GM12878 (cell line): ENCODE measurements around the gene RCVRN. TPM values are rescaled to one million over a fixed set of nuclear protein-coding genes. Genes with fewer than 3 reads are reported as not detected.

Experiments used
- ATAC-seq: fragments of 200-7000 bp; cut with Tn5 transposase; 3 replicates; pipeline ENCODE4 v1.9.1; 2020; ENCODE audit warnings: mild to moderate bottlenecking, moderate library complexity
- BruUV-seq: library from RNA; stranded (reverse); fragments of 400-500 nt; replicated peaks from 2 replicates; lab custom pipeline; 2021; lab: Mats Ljungman, UMichigan
- CTCF ChIA-PET: fragments of 300-600 bp; sonication (Branson Sonifier 250); formaldehyde crosslinking; extraction: SDS; loops from one replicate; lab custom pipeline; 2021; ENCODE audit warnings: inconsistent platforms; lab: Yijun Ruan, JAX
- POLR2A ChIA-PET: fragments of 350-600 bp; formaldehyde crosslinking; extraction: SDS; loops from one replicate; lab custom pipeline; 2021; ENCODE audit warnings: inconsistent platforms; lab: Charles Lee
- RAD21 ChIA-PET: fragments of 300-600 bp; sonication (Branson Sonifier 250); formaldehyde crosslinking; loops from one replicate; lab custom pipeline; 2023; ENCODE audit warnings: antibody characterized with exemption; ENCODE audit not compliant: unreplicated experiment; lab: Charles Lee
- SMC1A ChIA-PET: fragments of 300-600 bp; sonication (Branson Sonifier 250); formaldehyde crosslinking; loops from one replicate; lab custom pipeline; 2023; ENCODE audit not compliant: unreplicated experiment, uncharacterized antibody; lab: Charles Lee
- DNase-seq: peaks from one replicate; pipeline ENCODE4 v3.0.0-alpha.2; 2011; ENCODE audit warnings: low read depth, low spot score
- FAIRE-seq: peaks from 3 replicates; lab custom pipeline; 2011; peaks lifted over from hg19 to GRCh38; lab: Jason Lieb, UNC
- H2AFZ ChIP-seq: 2 replicates; pipeline ENCODE4 v1.6.0; 2011; ENCODE audit warnings: low read depth, low read length, control low read depth; ENCODE audit not compliant: control insufficient read depth
- H3K27ac ChIP-seq: 2 replicates; pipeline ENCODE4 v1.5.1; 2011; ENCODE audit warnings: control low read depth; ENCODE audit not compliant: control insufficient read depth, insufficient read depth
- H3K27me3 ChIP-seq, 2 experiments: replicated peaks in 1 of 2; 2 replicates each; pipeline versions ENCODE4 v1.6.0 to v1.6.1; 2011; ENCODE audit warnings: low read length in 1 of 2; ENCODE audit not compliant: control insufficient read depth in 2 of 2, insufficient read depth in 2 of 2
- H3K36me3 ChIP-seq, 2 experiments: 2 replicates each; pipeline ENCODE4 v1.5.1; 2011; ENCODE audit warnings: low read length in 1 of 2; ENCODE audit not compliant: control insufficient read depth in 2 of 2, insufficient read depth in 2 of 2
- H3K4me1 ChIP-seq: 2 replicates; pipeline ENCODE4 v1.6.1; 2011; ENCODE audit warnings: mild to moderate bottlenecking, low read length, moderate library complexity, mixed read lengths; ENCODE audit not compliant: control insufficient read depth, insufficient read depth
- H3K4me2 ChIP-seq: 2 replicates; pipeline ENCODE4 v1.6.0; 2011; ENCODE audit warnings: control low read depth; ENCODE audit not compliant: control insufficient read depth, insufficient read depth
- H3K4me3 ChIP-seq: fragments of 200-600 bp; sonication (generic); 2 replicates; pipeline ENCODE4 v1.5.1; 2016
- H3K79me2 ChIP-seq: 2 replicates; pipeline ENCODE4 v1.6.0; 2011; ENCODE audit warnings: low read length; ENCODE audit not compliant: control insufficient read depth, insufficient read depth
- H3K9ac ChIP-seq: 2 replicates; pipeline ENCODE4 v1.8.0; 2011; ENCODE audit warnings: low read length, control low read depth, mixed read lengths; ENCODE audit not compliant: control insufficient read depth, insufficient read depth
- H3K9me3 ChIP-seq: replicated peaks from 3 replicates; pipeline ENCODE4 v1.5.1; 2011; ENCODE audit warnings: mild to moderate bottlenecking, low read length; ENCODE audit not compliant: control insufficient read depth, insufficient read depth
- H4K20me1 ChIP-seq: 2 replicates; pipeline ENCODE4 v1.6.0; 2011; ENCODE audit not compliant: control insufficient read depth, insufficient read depth
- BRCA1 ChIP-seq: IDR thresholded peaks from 2 replicates; pipeline ENCODE4 v1.6.1; 2011; ENCODE audit warnings: low read depth, low read length, improper control_type of control experiment
- HDAC2 ChIP-seq: fragments of 200-600 bp; sonication (generic); IDR thresholded peaks from 2 replicates; pipeline ENCODE4 v1.6.1; 2017
- IKZF1 ChIP-seq: fragments of 450-650 bp; conservative IDR thresholded peaks from 2 replicates; pipeline ENCODE4 v1.6.1; 2017; ENCODE audit warnings: antibody characterized with exemption, mild to moderate bottlenecking
- KLF5 ChIP-seq: fragments of 450-650 bp; IDR thresholded peaks from 2 replicates; pipeline ENCODE4 v1.6.1; 2014; ENCODE audit warnings: mild to moderate bottlenecking; ENCODE audit not compliant: partially characterized antibody
- MEF2A ChIP-seq: IDR thresholded peaks from 2 replicates; pipeline ENCODE4 v1.6.1; 2011; ENCODE audit warnings: low read depth, mild to moderate bottlenecking, low read length, moderate library complexity; ENCODE audit not compliant: insufficient read depth
- RELA ChIP-seq: fragments of 450-650 bp; IDR thresholded peaks from 2 replicates; pipeline ENCODE4 v1.8.0; 2014; ENCODE audit warnings: borderline replicate concordance; ENCODE audit not compliant: partially characterized antibody
- SIN3A ChIP-seq: IDR thresholded peaks from 2 replicates; pipeline ENCODE4 v1.6.1; 2012; ENCODE audit warnings: low read depth, low read length, improper control_type of control experiment
- SREBF2 ChIP-seq: IDR thresholded peaks from 2 replicates; pipeline ENCODE4 v1.6.1; 2012; ENCODE audit warnings: mild to moderate bottlenecking, low read length
- TARDBP ChIP-seq: IDR thresholded peaks from 2 replicates; pipeline ENCODE4 v1.6.1; 2016; ENCODE audit warnings: borderline replicate concordance
- TCF7 ChIP-seq: IDR thresholded peaks from 2 replicates; pipeline ENCODE4 v1.6.1; 2014; ENCODE audit warnings: antibody characterized with exemption, borderline replicate concordance
- WRNIP1 ChIP-seq: IDR thresholded peaks from 2 replicates; pipeline ENCODE4 v1.6.1; 2011; ENCODE audit warnings: low read depth, low read length, improper control_type of control experiment, borderline replicate concordance
- WGBS: methylation state at CpG from one replicate; pipeline ENCODE4 v1.1.6; 2016; ENCODE audit warnings: low lambda C conversion rate; ENCODE audit not compliant: insufficient replicate concordance, insufficient coverage; ENCODE audit errors: missing lambda C conversion rate; 5-methylcytosine and 5-hydroxymethylcytosine counted together
- in situ Hi-C: fragments of 300-500 bp; cut with MboI; formaldehyde crosslinking; loops from 9 replicates; pipeline ENCODE4 v1.14.3; 2018; ENCODE audit warnings: mixed read lengths
- intact Hi-C: fragments of 100-400 bp; cut with micrococcal nuclease; formaldehyde crosslinking; loops from one replicate; pipeline ENCODE4 v1.14.2; 2022; ENCODE audit not compliant: unreplicated experiment
- polyA plus RNA-seq, 11 experiments: library from polyadenylated mRNA; depleted of rRNA in 4 of 11; unstranded in 6 of 11; stranded (reverse) in 5 of 11; fragments of >200 nt; fragmentation: Nextera tagmentation in 4 of 11; fragmentation: Illumina TruSeq in 1 of 11; extraction: Ambion mirVana in 4 of 11; extraction: Trizol in 1 of 11; gene quantifications; 1 replicate in 1 of 11; 2 replicates in 10 of 11; pipeline versions ENCODE4 v1.2.1 to v1.2.3, GENCODE V29; 2011 to 2016; ENCODE audit warnings: inconsistent platforms in 2 of 11, missing spikeins in 2 of 11, low read depth in 1 of 11
- total RNA-seq, 4 experiments: library from RNA; depleted of rRNA in 3 of 4; stranded (reverse); fragments of >200 nt in 3 of 4; fragmentation: Illumina TruSeq in 1 of 4; extraction: Trizol in 1 of 4; gene quantifications; 2 replicates each; pipeline versions ENCODE4 v1.2.1 to v1.2.3, GENCODE V29; 2013 to 2021
- TF ChIP-seq, protein P1 (sequence below): IDR thresholded peaks from 2 replicates; pipeline ENCODE4 v1.6.1; 2012; ENCODE audit warnings: low read length, inconsistent platforms
- TF ChIP-seq, protein P2 (sequence below): fragments of 450-650 bp; formaldehyde crosslinking; IDR thresholded peaks from 2 replicates; pipeline ENCODE4 v1.4.0; 2022; ENCODE audit warnings: mild to moderate bottlenecking, moderate library complexity
- TF ChIP-seq, protein P3 (sequence below): fragments of 450-650 bp; IDR thresholded peaks from 2 replicates; pipeline ENCODE4 v1.6.1; 2017; ENCODE audit warnings: mild to moderate bottlenecking
- TF ChIP-seq, protein P4 (sequence below): fragments of 450-650 bp; IDR thresholded peaks from 2 replicates; pipeline ENCODE4 v1.6.1; 2017; ENCODE audit warnings: borderline replicate concordance
- TF ChIP-seq, protein P5 (sequence below): fragments of 450-650 bp; conservative IDR thresholded peaks from 2 replicates; pipeline ENCODE4 v1.6.1; 2017; ENCODE audit warnings: mild to moderate bottlenecking, moderate library complexity

Gene RCVRN
- total and polyA plus RNA-seq, 10 of the 15 experiments (the other 5 are each of a cell fraction or from before 2014, with no cell fraction given), result 0.07 to 0.23 (median 0.14) TPM; not detected in 6

DNA sequence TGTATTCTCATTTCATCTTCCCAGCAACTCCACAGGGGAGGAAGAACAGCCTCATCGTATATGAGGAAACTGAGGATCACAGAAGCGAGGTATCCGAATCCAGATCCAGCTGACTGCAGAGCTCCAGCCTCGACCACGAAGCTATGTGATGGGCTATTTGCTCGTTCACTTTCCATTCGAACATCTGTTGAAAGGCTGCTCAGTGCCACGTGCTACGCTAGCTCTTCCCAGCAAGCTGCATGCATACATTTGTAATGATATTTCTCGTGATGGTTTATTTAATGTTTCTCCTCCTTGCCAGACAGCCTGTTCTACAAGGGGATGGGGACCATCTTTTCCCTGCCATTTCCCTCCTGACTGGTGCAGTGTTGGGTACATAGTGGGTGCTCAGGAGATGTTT is 48.4 kb upstream of the RCVRN start:
- DNase-seq (no peak), FAIRE-seq (no peak), ATAC-seq (no peak)
- ChIA-PET SMC1A (no interaction called here), CTCF (no interaction called here), POLR2A (no interaction called here), RAD21 (no interaction called here)
- intact Hi-C loops, result no loop called here
- Histone ChIP-seq H3K4me2 (no peak overlapping the region), H3K36me3 (no peaks in the 10 kb centered on the region), H4K20me1 (no peaks in the 10 kb centered on the region), H3K27me3 (no peaks in the 10 kb centered on the region), H3K27ac (no peak overlapping the region), H3K9me3 (no peaks in the 10 kb centered on the region), H3K4me3 (no peak overlapping the region), H3K4me1 (no peaks in the 10 kb centered on the region), H3K9ac (no peak overlapping the region), H2AFZ (no peak overlapping the region), H3K79me2 (no peaks in the 10 kb centered on the region)
- in situ Hi-C loops, result no loop called here
- WGBS, result 66% methylated on average over 10 of the region's 10 CpGs
- BruUV-seq, result no TSS peak
- TF ChIP-seq, protein P1, sequence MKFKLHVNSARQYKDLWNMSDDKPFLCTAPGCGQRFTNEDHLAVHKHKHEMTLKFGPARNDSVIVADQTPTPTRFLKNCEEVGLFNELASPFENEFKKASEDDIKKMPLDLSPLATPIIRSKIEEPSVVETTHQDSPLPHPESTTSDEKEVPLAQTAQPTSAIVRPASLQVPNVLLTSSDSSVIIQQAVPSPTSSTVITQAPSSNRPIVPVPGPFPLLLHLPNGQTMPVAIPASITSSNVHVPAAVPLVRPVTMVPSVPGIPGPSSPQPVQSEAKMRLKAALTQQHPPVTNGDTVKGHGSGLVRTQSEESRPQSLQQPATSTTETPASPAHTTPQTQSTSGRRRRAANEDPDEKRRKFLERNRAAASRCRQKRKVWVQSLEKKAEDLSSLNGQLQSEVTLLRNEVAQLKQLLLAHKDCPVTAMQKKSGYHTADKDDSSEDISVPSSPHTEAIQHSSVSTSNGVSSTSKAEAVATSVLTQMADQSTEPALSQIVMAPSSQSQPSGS, result no peak
- TF ChIP-seq KLF5, result no peak
- no peak for TF ChIP-seq SREBF2
- TF ChIP-seq, protein P2, sequence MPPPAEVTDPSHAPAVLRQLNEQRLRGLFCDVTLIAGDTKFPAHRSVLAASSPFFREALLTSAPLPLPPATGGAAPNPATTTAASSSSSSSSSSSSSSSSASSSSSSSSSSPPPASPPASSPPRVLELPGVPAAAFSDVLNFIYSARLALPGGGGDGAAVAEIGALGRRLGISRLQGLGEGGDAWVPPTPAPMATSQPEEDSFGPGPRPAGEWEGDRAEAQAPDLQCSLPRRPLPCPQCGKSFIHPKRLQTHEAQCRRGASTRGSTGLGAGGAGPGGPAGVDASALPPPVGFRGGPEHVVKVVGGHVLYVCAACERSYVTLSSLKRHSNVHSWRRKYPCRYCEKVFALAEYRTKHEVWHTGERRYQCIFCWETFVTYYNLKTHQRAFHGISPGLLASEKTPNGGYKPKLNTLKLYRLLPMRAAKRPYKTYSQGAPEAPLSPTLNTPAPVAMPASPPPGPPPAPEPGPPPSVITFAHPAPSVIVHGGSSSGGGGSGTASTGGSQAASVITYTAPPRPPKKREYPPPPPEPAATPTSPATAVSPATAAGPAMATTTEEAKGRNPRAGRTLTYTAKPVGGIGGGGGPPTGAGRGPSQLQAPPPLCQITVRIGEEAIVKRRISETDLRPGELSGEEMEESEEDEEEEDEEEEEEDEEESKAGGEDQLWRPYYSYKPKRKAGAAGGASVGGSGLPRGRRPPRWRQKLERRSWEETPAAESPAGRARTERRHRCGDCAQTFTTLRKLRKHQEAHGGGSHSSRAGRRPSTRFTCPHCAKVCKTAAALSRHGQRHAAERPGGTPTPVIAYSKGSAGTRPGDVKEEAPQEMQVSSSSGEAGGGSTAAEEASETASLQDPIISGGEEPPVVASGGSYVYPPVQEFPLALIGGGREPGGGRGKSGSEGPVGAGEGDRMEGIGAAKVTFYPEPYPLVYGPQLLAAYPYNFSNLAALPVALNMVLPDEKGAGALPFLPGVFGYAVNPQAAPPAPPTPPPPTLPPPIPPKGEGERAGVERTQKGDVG (CRISPR knock-in tag), result no peak
- no peak for TF ChIP-seq RELA
- TF ChIP-seq SIN3A, result no peak
- TF ChIP-seq, protein P3, sequence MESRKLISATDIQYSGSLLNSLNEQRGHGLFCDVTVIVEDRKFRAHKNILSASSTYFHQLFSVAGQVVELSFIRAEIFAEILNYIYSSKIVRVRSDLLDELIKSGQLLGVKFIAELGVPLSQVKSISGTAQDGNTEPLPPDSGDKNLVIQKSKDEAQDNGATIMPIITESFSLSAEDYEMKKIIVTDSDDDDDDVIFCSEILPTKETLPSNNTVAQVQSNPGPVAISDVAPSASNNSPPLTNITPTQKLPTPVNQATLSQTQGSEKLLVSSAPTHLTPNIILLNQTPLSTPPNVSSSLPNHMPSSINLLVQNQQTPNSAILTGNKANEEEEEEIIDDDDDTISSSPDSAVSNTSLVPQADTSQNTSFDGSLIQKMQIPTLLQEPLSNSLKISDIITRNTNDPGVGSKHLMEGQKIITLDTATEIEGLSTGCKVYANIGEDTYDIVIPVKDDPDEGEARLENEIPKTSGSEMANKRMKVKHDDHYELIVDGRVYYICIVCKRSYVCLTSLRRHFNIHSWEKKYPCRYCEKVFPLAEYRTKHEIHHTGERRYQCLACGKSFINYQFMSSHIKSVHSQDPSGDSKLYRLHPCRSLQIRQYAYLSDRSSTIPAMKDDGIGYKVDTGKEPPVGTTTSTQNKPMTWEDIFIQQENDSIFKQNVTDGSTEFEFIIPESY, result no peak
- TF ChIP-seq WRNIP1, result no peak
- TF ChIP-seq TCF7, result no peak
- TF ChIP-seq, protein P4, sequence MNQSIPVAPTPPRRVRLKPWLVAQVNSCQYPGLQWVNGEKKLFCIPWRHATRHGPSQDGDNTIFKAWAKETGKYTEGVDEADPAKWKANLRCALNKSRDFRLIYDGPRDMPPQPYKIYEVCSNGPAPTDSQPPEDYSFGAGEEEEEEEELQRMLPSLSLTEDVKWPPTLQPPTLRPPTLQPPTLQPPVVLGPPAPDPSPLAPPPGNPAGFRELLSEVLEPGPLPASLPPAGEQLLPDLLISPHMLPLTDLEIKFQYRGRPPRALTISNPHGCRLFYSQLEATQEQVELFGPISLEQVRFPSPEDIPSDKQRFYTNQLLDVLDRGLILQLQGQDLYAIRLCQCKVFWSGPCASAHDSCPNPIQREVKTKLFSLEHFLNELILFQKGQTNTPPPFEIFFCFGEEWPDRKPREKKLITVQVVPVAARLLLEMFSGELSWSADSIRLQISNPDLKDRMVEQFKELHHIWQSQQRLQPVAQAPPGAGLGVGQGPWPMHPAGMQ, result no peak
- no peak for TF ChIP-seq MEF2A
- no peak for TF ChIP-seq IKZF1
- TF ChIP-seq BRCA1, result no peak
- TF ChIP-seq HDAC2, result no peak
- TF ChIP-seq, protein P5, sequence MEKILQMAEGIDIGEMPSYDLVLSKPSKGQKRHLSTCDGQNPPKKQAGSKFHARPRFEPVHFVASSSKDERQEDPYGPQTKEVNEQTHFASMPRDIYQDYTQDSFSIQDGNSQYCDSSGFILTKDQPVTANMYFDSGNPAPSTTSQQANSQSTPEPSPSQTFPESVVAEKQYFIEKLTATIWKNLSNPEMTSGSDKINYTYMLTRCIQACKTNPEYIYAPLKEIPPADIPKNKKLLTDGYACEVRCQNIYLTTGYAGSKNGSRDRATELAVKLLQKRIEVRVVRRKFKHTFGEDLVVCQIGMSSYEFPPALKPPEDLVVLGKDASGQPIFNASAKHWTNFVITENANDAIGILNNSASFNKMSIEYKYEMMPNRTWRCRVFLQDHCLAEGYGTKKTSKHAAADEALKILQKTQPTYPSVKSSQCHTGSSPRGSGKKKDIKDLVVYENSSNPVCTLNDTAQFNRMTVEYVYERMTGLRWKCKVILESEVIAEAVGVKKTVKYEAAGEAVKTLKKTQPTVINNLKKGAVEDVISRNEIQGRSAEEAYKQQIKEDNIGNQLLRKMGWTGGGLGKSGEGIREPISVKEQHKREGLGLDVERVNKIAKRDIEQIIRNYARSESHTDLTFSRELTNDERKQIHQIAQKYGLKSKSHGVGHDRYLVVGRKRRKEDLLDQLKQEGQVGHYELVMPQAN, result no peak
- TF ChIP-seq TARDBP, result no peak
